ENCODE data around the gene DSG4.

GRCh38 chr18:31419457-31419932 is 42.9 kb downstream of the DSG4 start:
- TF ChIP-seq CTCF (IDR thresholded peaks at IDR 0.05) (no peak), POLR2A (IDR thresholded peaks at IDR 0.05) (no peak)

Data from lower leg skin (tissue), 3 donors.